ENCODE results near the gene ASPDH.

DNA sequence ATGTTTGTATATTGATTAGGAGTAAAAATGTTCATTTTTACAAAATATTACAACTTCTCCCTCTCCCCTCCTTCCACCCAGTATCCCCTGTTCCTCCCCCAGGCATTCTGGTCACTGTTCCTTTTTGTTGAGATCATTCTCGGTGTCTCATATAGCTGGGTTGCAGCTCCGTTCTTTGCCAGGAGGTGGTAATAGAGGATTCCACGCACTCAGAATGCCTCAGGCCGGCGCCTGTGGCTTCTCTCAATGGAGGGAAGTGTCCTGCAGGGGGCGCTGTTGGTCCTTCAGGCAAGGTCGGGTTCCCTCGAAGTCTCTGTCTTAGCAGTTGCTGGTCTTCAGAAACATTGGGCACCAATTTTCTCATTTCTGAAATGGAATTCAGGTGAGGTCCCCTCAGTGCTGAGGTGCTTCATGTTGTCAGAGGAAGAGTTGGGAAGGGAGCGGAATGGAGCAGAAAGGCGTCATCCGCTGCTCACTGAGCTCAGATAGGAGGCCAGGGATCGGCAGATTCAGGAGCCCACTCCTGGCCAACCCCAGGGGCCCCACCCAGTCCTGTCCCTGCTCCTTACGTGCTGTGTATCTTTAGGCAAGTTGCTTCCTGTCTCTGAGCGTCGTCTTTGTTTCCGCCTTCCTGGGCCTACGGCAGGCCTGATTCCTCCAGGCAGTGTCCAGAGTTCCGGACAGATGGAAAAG, 26.7 kb downstream of the ASPDH start:
- TF ChIP-seq EZH2phosphoT487 (IDR thresholded peaks at IDR 0.05; ENCODE audit: low read depth) = no peak
- TF ChIP-seq, protein P1, sequence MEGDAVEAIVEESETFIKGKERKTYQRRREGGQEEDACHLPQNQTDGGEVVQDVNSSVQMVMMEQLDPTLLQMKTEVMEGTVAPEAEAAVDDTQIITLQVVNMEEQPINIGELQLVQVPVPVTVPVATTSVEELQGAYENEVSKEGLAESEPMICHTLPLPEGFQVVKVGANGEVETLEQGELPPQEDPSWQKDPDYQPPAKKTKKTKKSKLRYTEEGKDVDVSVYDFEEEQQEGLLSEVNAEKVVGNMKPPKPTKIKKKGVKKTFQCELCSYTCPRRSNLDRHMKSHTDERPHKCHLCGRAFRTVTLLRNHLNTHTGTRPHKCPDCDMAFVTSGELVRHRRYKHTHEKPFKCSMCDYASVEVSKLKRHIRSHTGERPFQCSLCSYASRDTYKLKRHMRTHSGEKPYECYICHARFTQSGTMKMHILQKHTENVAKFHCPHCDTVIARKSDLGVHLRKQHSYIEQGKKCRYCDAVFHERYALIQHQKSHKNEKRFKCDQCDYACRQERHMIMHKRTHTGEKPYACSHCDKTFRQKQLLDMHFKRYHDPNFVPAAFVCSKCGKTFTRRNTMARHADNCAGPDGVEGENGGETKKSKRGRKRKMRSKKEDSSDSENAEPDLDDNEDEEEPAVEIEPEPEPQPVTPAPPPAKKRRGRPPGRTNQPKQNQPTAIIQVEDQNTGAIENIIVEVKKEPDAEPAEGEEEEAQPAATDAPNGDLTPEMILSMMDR (IDR thresholded peaks at IDR 0.05; ENCODE audit: low read depth, low read length) = peak; percentile 84

All from OCI-LY3 (cell line).